Esophagus squamous epithelium (tissue), 4 donors: Measurements from ENCODE around the gene UVRAG.

Experiments
- CTCF ChIP-seq, 6 experiments: fragments of 450-650 bp in 4 of 6; fragments of 200-600 bp in 2 of 6; sonication (generic) in 2 of 6; IDR thresholded peaks; one replicate each; pipeline ENCODE4 v1.5.1; 2016 to 2019; ENCODE audit warnings: antibody characterized with exemption in 6 of 6, mild to moderate bottlenecking in 4 of 6, moderate library complexity in 4 of 6
- POLR2A ChIP-seq, 4 donors: fragments of 450-650 bp; IDR thresholded peaks; one replicate each; pipeline ENCODE4 v1.6.1; 2017; ENCODE audit warnings: antibody characterized with exemption in 4 of 4, mild to moderate bottlenecking in 4 of 4, moderate library complexity in 3 of 4

DNA sequence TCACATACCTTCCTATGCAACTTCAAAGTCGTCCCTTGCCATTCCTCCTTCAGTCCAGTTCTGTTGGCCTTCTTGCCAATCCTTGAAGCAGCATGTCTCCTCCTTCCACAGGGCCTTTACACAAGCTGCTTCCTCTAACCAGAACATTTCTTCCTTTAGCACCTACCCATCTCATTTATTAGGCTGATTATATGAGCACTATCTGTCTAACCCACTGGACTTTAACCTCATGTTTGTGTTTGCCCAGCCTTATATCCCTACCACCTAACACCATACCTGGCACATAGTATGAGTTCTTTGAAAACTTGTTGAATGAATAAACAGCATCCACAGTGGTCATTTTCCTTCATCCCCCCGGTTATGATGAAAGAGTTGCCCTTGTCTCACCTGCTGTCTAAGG lies 236.9 kb downstream of the UVRAG start:
- TF ChIP-seq CTCF (IDR thresholded peaks at IDR 0.05), result no peak
- no peak for TF ChIP-seq POLR2A (IDR thresholded peaks at IDR 0.05)
